Retinal pigment epithelial cell (primary cell): ENCODE data around the gene ARHGAP24.

Source experiments
- DNase-seq: peaks from one replicate; pipeline ENCODE4 v3.0.0-alpha.2; 2010; ENCODE audit warnings: low read depth
- H3K4me3 ChIP-seq: 2 replicates; pipeline ENCODE4 v1.5.1; 2011; ENCODE audit warnings: mild to moderate bottlenecking, low read length, control low read depth, moderate library complexity
- CTCF ChIP-seq: conservative IDR thresholded peaks from 2 replicates; pipeline ENCODE4 v1.5.1; 2011; ENCODE audit warnings: low read depth, low read length, control low read depth, inconsistent platforms

Gene ARHGAP24

GRCh38 chr4:85697854-85698253, 222.9 kb downstream of the ARHGAP24 start:
- TF ChIP-seq CTCF = no peak
- DNase-seq = no peak
- H3K4me3 ChIP-seq = no peak overlapping the region

GRCh38 chr4:85700362-85700761, 225.4 kb downstream of the ARHGAP24 start:
- DNase-seq = no peak
- H3K4me3 ChIP-seq = no peak overlapping the region
- no peak for TF ChIP-seq CTCF

- DNase-seq = no peak
- H3K4me3 ChIP-seq = no peak overlapping the region
- no peak for TF ChIP-seq CTCF
Measured at GRCh38 chr4:85701861-85702321, 226.9 kb downstream of the ARHGAP24 start.

GRCh38 chr4:85703096-85703495, 228.1 kb downstream of the ARHGAP24 start:
- H3K4me3 ChIP-seq = no peak overlapping the region
- no peak for DNase-seq
- TF ChIP-seq CTCF = no peak

- H3K4me3 ChIP-seq = no peak overlapping the region
- TF ChIP-seq CTCF = no peak
- DNase-seq = no peak
Measured at GRCh38 chr4:85707611-85708010, 232.7 kb downstream of the ARHGAP24 start.

GRCh38 chr4:85708468-85708867, 233.5 kb downstream of the ARHGAP24 start:
- H3K4me3 ChIP-seq = no peak overlapping the region
- TF ChIP-seq CTCF = no peak
- no peak for DNase-seq

- TF ChIP-seq CTCF = no peak
- no peak overlapping the region for H3K4me3 ChIP-seq
- no peak for DNase-seq
Measured at GRCh38 chr4:85713005-85713404, 238.1 kb downstream of the ARHGAP24 start.
